Skeletal muscle cell (primary cell): Measurements from ENCODE around the gene NR5A1.

Experiments
- DNase-seq: peaks from one replicate; pipeline ENCODE4 v3.0.0-alpha.2; 2010; ENCODE audit warnings: low read depth
- H3K4me3 ChIP-seq: 2 replicates; pipeline ENCODE4 v1.5.1; 2011; ENCODE audit warnings: low read depth, mild to moderate bottlenecking, control low read depth, low read length, moderate library complexity

Gene NR5A1

GRCh38 chr9:124452326-124452725, 54.9 kb downstream of the NR5A1 start:
- DNase-seq = no peak
- no peak overlapping the region for H3K4me3 ChIP-seq

- DNase-seq = no peak
- H3K4me3 ChIP-seq = no peak overlapping the region
These were observed 56.1 kb downstream of the NR5A1 start for GRCh38 chr9:124450931-124451661.

GRCh38 chr9:124450241-124450924, 56.8 kb downstream of the NR5A1 start, which contains the start of gene ADGRD2:
ADGRD2 (plus strand) TSS chr9:124450451; CDS start chr9:124451667, 1,216 bp downstream.
- H3K4me3 ChIP-seq = peak within 1 kb of the TSS; percentile 29
- DNase-seq = no peak

GRCh38 chr9:124449381-124450151, 57.6 kb downstream of the NR5A1 start:
- H3K4me3 ChIP-seq = no peak overlapping the region
- no peak for DNase-seq

GRCh38 chr9:124448019-124448418, 59.2 kb downstream of the NR5A1 start:
- DNase-seq = no peak
- H3K4me3 ChIP-seq = no peak overlapping the region

- DNase-seq = no peak
- no peak overlapping the region for H3K4me3 ChIP-seq
These were observed 59.9 kb downstream of the NR5A1 start for GRCh38 chr9:124447297-124447661.

GRCh38 chr9:124444166-124444565, 63.0 kb downstream of the NR5A1 start:
- no peak for DNase-seq
- no peak overlapping the region for H3K4me3 ChIP-seq

GRCh38 chr9:124443625-124444024, 63.6 kb downstream of the NR5A1 start:
- no peak overlapping the region for H3K4me3 ChIP-seq
- no peak for DNase-seq

GRCh38 chr9:124442826-124443225, 64.4 kb downstream of the NR5A1 start:
- no peak for DNase-seq
- H3K4me3 ChIP-seq = no peak overlapping the region

- no peak overlapping the region for H3K4me3 ChIP-seq
- DNase-seq = no peak
These were observed 64.8 kb downstream of the NR5A1 start for GRCh38 chr9:124442379-124442778.

GRCh38 chr9:124441291-124441690, 65.9 kb downstream of the NR5A1 start:
- no peak for DNase-seq
- H3K4me3 ChIP-seq = no peak overlapping the region

- H3K4me3 ChIP-seq = no peak overlapping the region
- no peak for DNase-seq
These were observed 66.4 kb downstream of the NR5A1 start for GRCh38 chr9:124440786-124441185.

GRCh38 chr9:124439686-124440243, 67.4 kb downstream of the NR5A1 start:
- H3K4me3 ChIP-seq = no peak overlapping the region
- DNase-seq = no peak

- no peak for DNase-seq
These were observed 68.1 kb downstream of the NR5A1 start for GRCh38 chr9:124439086-124439485.

GRCh38 chr9:124438091-124438490, 69.1 kb downstream of the NR5A1 start:
- no peak overlapping the region for H3K4me3 ChIP-seq

More at GRCh38 chr9:124439086-124439485, 68.1 kb downstream of the NR5A1 start:
- no peak overlapping the region for H3K4me3 ChIP-seq

GRCh38 chr9:124437086-124437485, 70.1 kb downstream of the NR5A1 start:
- no peak for DNase-seq

More at GRCh38 chr9:124438091-124438490, 69.1 kb downstream of the NR5A1 start:
- DNase-seq = no peak

GRCh38 chr9:124436320-124436719, 70.9 kb downstream of the NR5A1 start:
- DNase-seq = no peak
- no peak overlapping the region for H3K4me3 ChIP-seq

More at GRCh38 chr9:124437086-124437485, 70.1 kb downstream of the NR5A1 start:
- H3K4me3 ChIP-seq = no peak overlapping the region
